Measurements from ENCODE around the gene PTPRN2.
A peak's percentile ranks its signal among the peaks of the same experiment; 100 is the strongest.

PTPRN2 gene

DNA sequence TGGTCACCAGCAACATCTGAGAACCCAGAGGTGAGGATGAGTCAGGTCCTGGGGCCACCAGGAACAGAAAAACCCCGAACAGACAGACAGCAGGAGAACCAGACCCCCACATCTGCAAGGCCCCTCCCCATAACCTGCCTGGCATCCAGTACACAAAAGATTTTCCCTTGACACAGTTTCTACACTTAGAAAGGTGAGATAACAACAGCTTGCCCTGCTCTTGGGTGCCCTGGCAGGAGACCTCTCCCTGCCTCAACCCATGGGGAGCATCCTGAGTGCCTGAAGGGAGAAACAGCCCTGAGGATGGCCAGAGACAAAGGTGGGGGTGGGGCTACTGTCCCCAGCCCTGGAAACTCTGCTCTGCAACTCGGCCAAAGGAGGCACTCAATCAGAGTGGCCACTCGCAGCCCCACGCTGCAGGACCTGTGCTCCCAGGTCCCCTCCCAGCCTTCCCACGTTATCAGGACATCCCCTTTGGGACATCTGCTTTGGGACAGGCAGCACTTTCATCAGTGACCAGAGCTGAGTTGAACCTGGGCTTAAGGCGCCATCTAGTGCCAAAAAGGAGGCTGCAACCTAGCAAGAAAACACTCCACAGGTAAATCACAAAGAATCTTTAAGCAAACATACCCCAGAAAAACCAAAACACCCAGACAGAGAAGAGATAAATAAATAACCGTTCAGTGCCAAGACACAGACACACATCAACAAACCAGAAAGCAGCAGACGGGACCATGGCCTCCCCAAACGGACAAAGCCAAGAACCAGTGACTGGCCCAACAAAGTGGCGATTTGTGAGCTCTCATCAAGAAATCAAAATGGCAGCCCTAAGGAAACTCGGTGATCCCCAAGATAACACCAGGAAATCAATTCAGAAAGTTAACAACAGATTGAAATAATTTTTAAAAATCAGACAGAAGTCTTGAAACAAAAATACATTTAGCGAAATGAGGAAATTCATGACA, 233.7 kb downstream of the PTPRN2 start:
- TF ChIP-seq GATA3 (IDR thresholded peaks at IDR 0.05; ENCODE audit: low read depth, low read length) (no peak), GATA2 (IDR thresholded peaks at IDR 0.05; ENCODE audit: low read depth, low read length) (peak; percentile 58)

GRCh38 chr7:158351481-158351880, 236.1 kb downstream of the PTPRN2 start:
- TF ChIP-seq GATA2 (IDR thresholded peaks at IDR 0.05; ENCODE audit: low read depth, low read length) = no peak

DNA sequence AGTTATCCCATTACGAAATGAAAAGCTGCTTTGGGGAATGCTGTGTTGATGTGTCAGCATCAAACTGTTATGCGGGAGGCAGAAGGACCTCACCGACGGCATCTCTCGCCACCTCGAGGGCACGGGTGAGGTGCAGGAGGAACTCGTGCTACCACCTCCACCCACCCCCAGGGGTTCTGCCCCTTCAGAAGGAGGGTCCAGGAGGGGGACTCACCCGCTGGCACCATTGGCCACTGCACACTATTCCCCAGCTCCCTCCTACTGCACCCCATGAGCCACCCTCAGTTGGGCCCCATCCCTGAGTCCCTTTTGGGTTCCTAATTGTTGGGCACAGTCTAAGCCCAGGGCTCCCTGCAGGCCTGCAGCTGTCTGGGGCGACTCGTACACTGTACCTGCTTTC, 236.6 kb downstream of the PTPRN2 start:
- TF ChIP-seq GATA3 (IDR thresholded peaks at IDR 0.05; ENCODE audit: low read depth, low read length) (no peak), GATA2 (IDR thresholded peaks at IDR 0.05; ENCODE audit: low read depth, low read length) (no peak)

GRCh38 chr7:158350166-158350900, 237.3 kb downstream of the PTPRN2 start:
- TF ChIP-seq GATA2 (IDR thresholded peaks at IDR 0.05; ENCODE audit: low read depth, low read length) (no peak), GATA3 (IDR thresholded peaks at IDR 0.05; ENCODE audit: low read depth, low read length) (no peak)

DNA sequence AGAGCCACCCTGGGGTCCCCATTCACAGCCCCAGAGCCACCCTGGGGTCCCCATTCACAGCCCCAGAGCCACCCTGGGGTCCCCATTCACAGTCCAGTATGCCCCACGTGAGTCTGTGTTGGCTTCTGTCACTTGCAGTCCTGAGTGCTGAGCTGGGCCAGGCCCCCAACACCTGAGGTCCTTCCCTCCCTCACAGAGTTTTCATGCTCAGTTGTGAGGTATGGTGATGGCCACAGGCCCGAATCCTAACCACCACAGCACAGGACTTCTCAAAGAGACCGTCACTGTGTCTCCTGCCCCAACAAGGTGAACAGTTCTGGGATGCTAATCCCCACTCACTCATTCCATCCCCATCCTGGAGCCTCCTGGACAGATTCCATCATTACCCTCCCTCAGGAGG, 239.2 kb downstream of the PTPRN2 start:
- no peak for TF ChIP-seq GATA2 (IDR thresholded peaks at IDR 0.05; ENCODE audit: low read depth, low read length)
- no peak for TF ChIP-seq GATA3 (IDR thresholded peaks at IDR 0.05; ENCODE audit: low read depth, low read length)

GRCh38 chr7:158345731-158346130, 241.9 kb downstream of the PTPRN2 start:
- no peak for TF ChIP-seq GATA2 (IDR thresholded peaks at IDR 0.05; ENCODE audit: low read depth, low read length)
- TF ChIP-seq GATA3 (IDR thresholded peaks at IDR 0.05; ENCODE audit: low read depth, low read length) = no peak

DNA sequence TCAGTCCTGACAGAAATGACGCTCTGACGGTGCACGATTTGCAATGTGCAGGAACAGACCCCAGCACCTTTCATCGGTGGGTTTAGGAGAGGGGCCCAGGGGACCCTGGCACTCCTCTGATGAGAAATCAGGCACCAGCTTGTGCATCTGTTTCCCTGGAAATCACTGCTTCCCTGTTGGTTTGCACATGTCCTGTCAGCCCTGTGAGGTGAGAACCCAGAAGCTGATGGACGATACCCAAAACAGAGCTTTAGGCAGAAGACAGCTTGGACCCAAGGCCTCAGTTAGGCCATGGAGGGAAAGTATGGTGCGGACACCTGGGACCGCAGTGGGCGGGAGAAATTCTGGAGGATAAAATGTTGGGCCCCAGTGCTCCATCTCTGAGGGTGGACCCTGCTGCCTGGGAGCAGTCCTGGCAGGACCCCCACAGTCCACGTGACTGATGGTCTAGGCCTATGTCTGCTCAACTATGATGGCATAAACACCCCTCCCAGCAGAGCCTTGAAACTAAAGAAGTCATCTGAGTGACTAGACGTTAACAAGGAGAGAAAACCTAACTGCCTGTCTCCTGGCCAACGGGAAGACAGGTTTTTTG, 242.8 kb downstream of the PTPRN2 start:
- TF ChIP-seq GATA3 (IDR thresholded peaks at IDR 0.05; ENCODE audit: low read depth, low read length) (no peak), GATA2 (IDR thresholded peaks at IDR 0.05; ENCODE audit: low read depth, low read length) (no peak)

- TF ChIP-seq GATA2 (IDR thresholded peaks at IDR 0.05; ENCODE audit: low read depth, low read length) (no peak), GATA3 (IDR thresholded peaks at IDR 0.05; ENCODE audit: low read depth, low read length) (no peak)
Observed at GRCh38 chr7:158343936-158344455, 243.6 kb downstream of the PTPRN2 start.

DNA sequence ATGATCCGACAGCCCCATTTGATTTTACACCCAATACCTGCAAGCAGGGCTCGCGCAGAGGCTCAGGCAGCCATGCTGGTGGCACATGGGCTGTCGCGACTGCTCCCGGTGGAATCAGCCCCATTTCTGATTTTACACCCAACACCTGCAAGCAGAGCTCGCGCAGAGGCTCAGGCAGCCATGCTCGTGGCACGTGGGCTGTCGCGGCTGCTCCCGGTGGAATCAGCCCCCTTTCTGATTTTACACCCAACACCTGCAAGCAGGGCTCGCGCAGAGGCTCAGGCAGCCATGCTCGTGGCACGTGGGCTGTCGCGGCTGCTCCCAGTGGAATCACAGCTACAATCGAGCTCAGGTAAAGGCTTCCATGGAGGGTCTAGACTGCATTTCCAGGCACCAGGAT, 244.1 kb downstream of the PTPRN2 start:
- TF ChIP-seq GATA2 (IDR thresholded peaks at IDR 0.05; ENCODE audit: low read depth, low read length) (no peak), GATA3 (IDR thresholded peaks at IDR 0.05; ENCODE audit: low read depth, low read length) (no peak)

DNA sequence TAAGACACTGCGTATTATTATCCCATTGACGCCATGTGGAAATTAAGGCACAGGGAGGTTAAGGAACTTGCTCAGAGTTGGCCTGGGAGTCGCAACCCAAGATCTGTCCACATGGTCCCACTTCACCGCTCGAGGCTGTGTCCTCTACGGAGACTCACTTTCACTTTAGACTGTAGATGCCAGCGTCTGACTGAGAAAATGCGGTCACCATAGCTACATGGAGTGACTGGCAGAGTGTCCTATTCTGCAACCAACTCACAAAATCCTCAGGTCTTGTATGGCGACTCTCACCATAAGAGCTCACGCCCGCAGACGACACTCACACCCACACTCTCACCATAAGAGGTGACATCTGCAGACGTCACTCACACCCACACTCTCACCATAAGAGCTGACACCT, 257.9 kb downstream of the PTPRN2 start:
- no peak for TF ChIP-seq GATA2 (IDR thresholded peaks at IDR 0.05; ENCODE audit: low read depth, low read length)
- no peak for TF ChIP-seq GATA3 (IDR thresholded peaks at IDR 0.05; ENCODE audit: low read depth, low read length)

- TF ChIP-seq GATA3 (IDR thresholded peaks at IDR 0.05; ENCODE audit: low read depth, low read length) = no peak
- TF ChIP-seq GATA2 (IDR thresholded peaks at IDR 0.05; ENCODE audit: low read depth, low read length) = no peak
Observed at GRCh38 chr7:158329014-158329610, 258.5 kb downstream of the PTPRN2 start.

DNA sequence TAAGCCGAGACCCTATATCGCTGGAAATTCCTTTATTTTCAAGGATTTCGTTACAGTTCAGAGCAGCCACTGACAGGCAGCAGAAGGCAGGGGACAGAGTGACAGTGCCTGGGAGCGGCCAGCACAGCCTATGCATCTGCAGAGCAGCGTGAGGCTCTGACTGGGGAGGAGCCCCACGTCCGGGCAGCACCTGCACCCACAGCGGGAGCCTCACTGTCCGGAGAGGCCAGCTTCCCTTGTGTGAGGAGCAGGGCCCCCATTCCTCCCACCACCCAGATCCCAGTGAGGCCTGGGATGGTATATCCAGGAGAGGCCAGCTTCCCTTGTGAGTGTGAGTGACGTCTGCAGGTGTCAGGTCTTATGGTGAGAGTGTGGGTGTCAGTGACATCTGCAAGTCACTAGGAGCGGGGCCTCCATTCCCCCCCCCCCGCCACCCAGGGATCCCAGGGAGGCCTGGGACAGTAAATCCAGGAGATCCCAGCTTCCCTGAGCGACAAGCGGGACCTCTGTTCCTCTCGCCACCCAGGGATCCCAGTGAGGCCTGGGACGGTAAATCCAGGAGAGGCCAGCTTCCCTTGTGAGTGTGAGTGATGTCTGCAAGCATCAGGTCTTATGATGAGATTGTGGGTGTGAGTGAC, 259.1 kb downstream of the PTPRN2 start:
- TF ChIP-seq GATA2 (IDR thresholded peaks at IDR 0.05; ENCODE audit: low read depth, low read length) = no peak
- no peak for TF ChIP-seq GATA3 (IDR thresholded peaks at IDR 0.05; ENCODE audit: low read depth, low read length)

- TF ChIP-seq GATA2 (IDR thresholded peaks at IDR 0.05; ENCODE audit: low read depth, low read length) = 0 out of 2 replicates have a peak, but pooled peaks have one; percentile 12
- TF ChIP-seq GATA3 (IDR thresholded peaks at IDR 0.05; ENCODE audit: low read depth, low read length) = no peak
Observed at GRCh38 chr7:158327571-158328180, 259.9 kb downstream of the PTPRN2 start.

Measured in SH-SY5Y (cell line).